ENCODE results near the gene PIK3R3.
"Not testable (repeated sequence)": the region's sequence is repeated elsewhere in the genome, so short reads cannot be mapped to it uniquely, and the experiment has no call there.

The PIK3R3 gene

GRCh38 chr1:46097149-46097472, 35.3 kb downstream of the PIK3R3 start:
- Histone ChIP-seq H3K4me1 (ENCODE audit: insufficient read depth, low read length) (no peaks in the 10 kb centered on the region), H3K9me3 (ENCODE audit: insufficient read depth, low read depth, low read length) (no peaks in the 10 kb centered on the region), H3K27me3 (ENCODE audit: insufficient read depth, low read length) (no peaks in the 10 kb centered on the region), H3K36me3 (ENCODE audit: insufficient read depth, low read depth, low read length) (no peaks in the 10 kb centered on the region), H3K27ac (ENCODE audit: low read length) (no peak overlapping the region), H3K9ac (ENCODE audit: low read depth, low read length) (no peak overlapping the region), H3K4me3 (ENCODE audit: low read length) (no peak overlapping the region)

DNA sequence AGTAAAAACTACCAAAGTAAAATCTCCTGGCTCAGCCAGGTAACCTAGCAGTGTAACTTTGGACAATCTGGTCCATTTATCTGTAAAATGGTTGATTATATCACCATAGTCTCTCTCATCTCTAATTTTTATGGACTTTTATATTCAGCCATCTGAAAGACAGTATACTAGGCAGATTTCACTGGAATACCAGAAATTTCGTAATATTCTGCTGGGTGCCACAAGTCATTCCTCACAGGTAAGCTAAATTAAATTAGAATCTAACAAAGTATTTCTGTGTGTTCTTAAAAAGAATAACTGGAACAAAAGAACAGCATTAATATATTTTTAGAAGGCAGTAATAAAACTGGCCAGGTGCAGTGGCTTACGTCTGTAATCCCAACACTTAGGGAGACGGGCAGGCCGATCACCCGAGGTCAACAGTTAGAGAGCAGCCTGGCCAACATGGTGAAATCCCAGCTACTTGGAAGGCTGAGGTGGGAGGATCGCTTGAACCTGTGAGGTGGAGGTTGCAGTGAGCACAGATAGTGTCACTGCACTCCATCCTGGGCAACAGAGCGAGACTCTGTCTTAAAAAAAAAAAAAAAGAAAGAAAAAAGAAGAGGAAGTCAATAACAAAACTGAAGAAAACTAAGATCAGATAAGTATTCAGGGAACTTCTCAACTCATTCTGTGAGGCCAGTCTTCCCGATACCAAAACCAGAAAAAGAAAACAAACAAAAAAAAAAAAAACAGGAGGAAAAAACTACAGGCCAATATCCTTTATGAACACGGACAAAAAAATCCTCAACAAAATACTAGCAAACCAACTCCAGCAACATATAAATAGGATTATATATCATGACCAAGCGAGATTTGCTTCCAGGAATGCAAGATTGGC, 35.9 kb downstream of the PIK3R3 start:
- no peak overlapping the region for H3K9ac ChIP-seq (ENCODE audit: low read depth, low read length)
- no peak overlapping the region for H3K27ac ChIP-seq (ENCODE audit: low read length)
- no peaks in the 10 kb centered on the region for H3K9me3 ChIP-seq (ENCODE audit: insufficient read depth, low read depth, low read length)
- H3K4me3 ChIP-seq (ENCODE audit: low read length) = no peak overlapping the region
- no peaks in the 10 kb centered on the region for H3K4me1 ChIP-seq (ENCODE audit: insufficient read depth, low read length)
- H3K36me3 ChIP-seq (ENCODE audit: insufficient read depth, low read depth, low read length) = no peaks in the 10 kb centered on the region
- no peaks in the 10 kb centered on the region for H3K27me3 ChIP-seq (ENCODE audit: insufficient read depth, low read length)

DNA sequence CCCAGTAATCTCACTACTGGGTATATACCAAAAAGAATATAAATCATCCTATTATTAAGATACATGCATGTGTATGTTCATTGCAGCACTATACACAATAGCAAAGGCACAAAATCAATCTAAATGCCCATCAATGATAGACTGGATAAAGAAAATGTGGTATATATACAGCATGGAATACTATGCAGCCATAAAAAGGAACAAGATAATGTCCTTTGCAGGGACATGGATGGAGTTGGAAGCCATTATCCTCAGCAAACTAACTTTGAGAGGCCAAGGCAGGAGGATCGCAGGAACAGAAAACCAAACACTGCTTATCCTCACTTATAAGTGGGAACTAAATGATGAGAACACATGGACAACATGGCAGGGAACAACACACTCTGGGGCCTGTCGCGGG, 37.3 kb downstream of the PIK3R3 start:
- not testable (repeated sequence) for H3K4me3 ChIP-seq (ENCODE audit: low read length); H3K9me3 ChIP-seq (ENCODE audit: insufficient read depth, low read depth, low read length); H3K27ac ChIP-seq (ENCODE audit: low read length); H3K4me1 ChIP-seq (ENCODE audit: insufficient read depth, low read length); H3K36me3 ChIP-seq (ENCODE audit: insufficient read depth, low read depth, low read length); H3K27me3 ChIP-seq (ENCODE audit: insufficient read depth, low read length); H3K9ac ChIP-seq (ENCODE audit: low read depth, low read length)

GRCh38 chr1:46094471-46095005, 37.9 kb downstream of the PIK3R3 start:
- Histone ChIP-seq H3K9ac (ENCODE audit: low read depth, low read length) (no peak overlapping the region), H3K4me1 (ENCODE audit: insufficient read depth, low read length) (no peaks in the 10 kb centered on the region), H3K9me3 (ENCODE audit: insufficient read depth, low read depth, low read length) (no peaks in the 10 kb centered on the region), H3K36me3 (ENCODE audit: insufficient read depth, low read depth, low read length) (no peaks in the 10 kb centered on the region), H3K4me3 (ENCODE audit: low read length) (no peak overlapping the region), H3K27ac (ENCODE audit: low read length) (no peak overlapping the region), H3K27me3 (ENCODE audit: insufficient read depth, low read length) (no peaks in the 10 kb centered on the region)

DNA sequence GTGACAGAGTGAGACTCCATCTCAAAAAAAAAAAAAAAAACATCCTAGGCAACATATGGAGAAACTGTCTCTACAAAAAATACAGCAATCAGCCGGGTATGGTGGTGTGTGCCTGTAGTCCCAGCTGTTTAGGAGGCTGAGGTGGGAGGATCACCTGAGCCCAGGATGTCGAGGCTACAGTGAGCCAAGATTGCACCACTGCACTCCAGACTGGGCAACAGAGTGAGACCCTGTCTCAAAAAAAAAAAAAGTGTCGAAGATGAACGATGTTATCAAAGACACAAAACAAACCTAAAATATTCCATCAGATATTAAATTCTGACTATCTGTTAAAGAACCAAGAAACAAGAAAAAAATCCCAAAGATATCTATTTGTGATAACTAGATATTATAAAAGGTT, 38.6 kb downstream of the PIK3R3 start:
- H3K27ac ChIP-seq (ENCODE audit: low read length); H3K36me3 ChIP-seq (ENCODE audit: insufficient read depth, low read depth, low read length); H3K9ac ChIP-seq (ENCODE audit: low read depth, low read length); H3K27me3 ChIP-seq (ENCODE audit: insufficient read depth, low read length); H3K4me3 ChIP-seq (ENCODE audit: low read length); H3K9me3 ChIP-seq (ENCODE audit: insufficient read depth, low read depth, low read length); H3K4me1 ChIP-seq (ENCODE audit: insufficient read depth, low read length): not testable (repeated sequence)

DNA sequence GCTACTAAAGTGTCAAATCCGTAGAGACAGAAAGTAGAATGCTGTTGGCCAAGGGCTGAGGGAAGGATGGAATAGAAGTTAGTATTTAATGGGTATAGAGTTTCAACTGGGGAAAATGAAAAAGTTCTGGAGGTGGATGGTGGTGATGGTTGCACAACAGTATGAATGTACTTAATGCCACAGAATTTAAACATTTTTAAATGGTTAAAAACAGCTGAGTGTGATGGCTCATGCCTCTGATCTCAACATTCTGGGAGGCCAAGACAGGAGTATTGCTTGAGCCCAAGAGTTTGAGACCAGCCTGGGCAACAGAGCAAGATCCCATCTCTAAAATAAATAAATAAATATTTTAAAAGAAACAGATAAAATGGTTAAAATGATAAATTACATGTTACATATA, 44.5 kb downstream of the PIK3R3 start:
- Histone ChIP-seq H3K4me3 (ENCODE audit: low read length) (no peak overlapping the region), H3K4me1 (ENCODE audit: insufficient read depth, low read length) (no peaks in the 10 kb centered on the region), H3K9me3 (ENCODE audit: insufficient read depth, low read depth, low read length) (no peaks in the 10 kb centered on the region), H3K27ac (ENCODE audit: low read length) (no peak overlapping the region), H3K36me3 (ENCODE audit: insufficient read depth, low read depth, low read length) (no peaks in the 10 kb centered on the region), H3K9ac (ENCODE audit: low read depth, low read length) (no peak overlapping the region), H3K27me3 (ENCODE audit: insufficient read depth, low read length) (no peaks in the 10 kb centered on the region)

DNA sequence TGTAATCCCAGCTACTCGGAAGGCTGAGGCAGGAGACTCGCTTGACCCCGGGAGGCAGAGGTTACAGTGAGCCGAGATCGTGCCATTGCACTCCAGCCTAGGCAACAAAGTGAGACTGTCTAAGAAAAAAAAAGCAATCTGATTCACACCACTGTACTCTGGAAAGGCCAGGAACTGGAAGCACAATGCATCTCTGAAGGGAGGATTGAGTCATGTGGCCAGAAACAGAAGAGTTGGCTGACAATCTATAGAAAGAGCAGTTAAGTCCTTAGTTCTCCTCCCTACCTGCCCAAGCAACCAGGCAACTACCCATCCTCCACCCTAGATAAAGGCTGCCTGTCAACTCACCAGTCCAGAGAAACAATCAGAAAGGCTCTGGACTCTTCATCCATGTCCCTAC, 45.9 kb downstream of the PIK3R3 start:
- Histone ChIP-seq H3K27ac (ENCODE audit: low read length) (no peak overlapping the region), H3K36me3 (ENCODE audit: insufficient read depth, low read depth, low read length) (no peaks in the 10 kb centered on the region)

GRCh38 chr1:46084553-46085451, 47.6 kb downstream of the PIK3R3 start:
- Histone ChIP-seq H3K36me3 (ENCODE audit: insufficient read depth, low read depth, low read length) (no peaks in the 10 kb centered on the region), H3K27ac (ENCODE audit: low read length) (no peak overlapping the region), H3K9ac (ENCODE audit: low read depth, low read length) (no peak overlapping the region), H3K4me3 (ENCODE audit: low read length) (no peak overlapping the region), H3K27me3 (ENCODE audit: insufficient read depth, low read length) (no peaks in the 10 kb centered on the region), H3K4me1 (ENCODE audit: insufficient read depth, low read length) (no peaks in the 10 kb centered on the region), H3K9me3 (ENCODE audit: insufficient read depth, low read depth, low read length) (no peaks in the 10 kb centered on the region)

More for the DNA sequence above, 45.9 kb downstream of the PIK3R3 start:
- no peaks in the 10 kb centered on the region for H3K27me3 ChIP-seq (ENCODE audit: insufficient read depth, low read length)
- no peak overlapping the region for H3K4me3 ChIP-seq (ENCODE audit: low read length)
- H3K9ac ChIP-seq (ENCODE audit: low read depth, low read length) = no peak overlapping the region
- H3K4me1 ChIP-seq (ENCODE audit: insufficient read depth, low read length) = no peaks in the 10 kb centered on the region
- H3K9me3 ChIP-seq (ENCODE audit: insufficient read depth, low read depth, low read length) = no peaks in the 10 kb centered on the region

DNA sequence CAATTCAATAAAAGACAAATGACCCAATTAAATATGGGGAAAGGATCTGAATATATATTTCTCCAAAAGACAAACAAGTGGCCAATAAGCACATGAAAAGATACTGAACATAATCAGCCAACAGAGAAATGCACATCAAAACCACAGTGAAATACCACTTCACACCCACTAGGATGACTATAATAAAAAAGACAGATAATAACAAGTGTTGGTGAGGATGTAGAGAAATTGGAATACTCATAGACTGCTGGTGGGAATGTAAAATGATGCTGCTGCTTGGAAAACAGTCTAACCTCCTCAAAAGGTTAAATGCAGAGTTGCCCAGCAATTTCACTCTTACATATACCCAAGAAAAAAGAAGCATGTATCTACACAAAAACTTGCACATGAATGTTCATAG, 48.9 kb downstream of the PIK3R3 start:
- Histone ChIP-seq H3K27ac (ENCODE audit: low read length) (no peak overlapping the region), H3K4me1 (ENCODE audit: insufficient read depth, low read length) (no peaks in the 10 kb centered on the region), H3K9me3 (ENCODE audit: insufficient read depth, low read depth, low read length) (no peaks in the 10 kb centered on the region), H3K27me3 (ENCODE audit: insufficient read depth, low read length) (no peaks in the 10 kb centered on the region), H3K9ac (ENCODE audit: low read depth, low read length) (no peak overlapping the region), H3K4me3 (ENCODE audit: low read length) (no peak overlapping the region), H3K36me3 (ENCODE audit: insufficient read depth, low read depth, low read length) (no peaks in the 10 kb centered on the region)

DNA sequence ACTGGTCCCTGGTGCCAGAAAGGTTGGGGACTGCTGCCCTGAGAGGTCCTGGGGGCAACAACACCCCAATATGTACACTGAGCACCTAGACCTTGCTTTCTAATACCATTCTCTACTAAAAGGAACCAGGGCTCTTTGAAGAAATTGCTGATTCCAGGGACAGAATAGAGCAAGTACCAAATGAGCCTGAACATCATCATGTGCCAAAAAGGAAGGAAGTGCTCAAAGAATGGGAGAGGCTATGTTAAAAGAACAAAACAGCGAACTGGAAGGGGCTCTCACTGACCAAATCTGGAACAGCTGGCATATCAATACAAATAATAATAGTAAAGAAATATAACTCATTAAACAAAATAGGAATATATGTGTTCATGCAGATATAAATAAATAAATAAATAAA, 50.8 kb downstream of the PIK3R3 start:
- no peaks in the 10 kb centered on the region for H3K4me1 ChIP-seq (ENCODE audit: insufficient read depth, low read length)
- no peaks in the 10 kb centered on the region for H3K9me3 ChIP-seq (ENCODE audit: insufficient read depth, low read depth, low read length)
- H3K27me3 ChIP-seq (ENCODE audit: insufficient read depth, low read length) = no peaks in the 10 kb centered on the region
- H3K36me3 ChIP-seq (ENCODE audit: insufficient read depth, low read depth, low read length) = peaks cover 4% of the 10 kb centered on the region; the same call in 1 of the 2 replicates
- H3K9ac ChIP-seq (ENCODE audit: low read depth, low read length) = no peak overlapping the region
- H3K4me3 ChIP-seq (ENCODE audit: low read length) = no peak overlapping the region
- no peak overlapping the region for H3K27ac ChIP-seq (ENCODE audit: low read length)

DNA sequence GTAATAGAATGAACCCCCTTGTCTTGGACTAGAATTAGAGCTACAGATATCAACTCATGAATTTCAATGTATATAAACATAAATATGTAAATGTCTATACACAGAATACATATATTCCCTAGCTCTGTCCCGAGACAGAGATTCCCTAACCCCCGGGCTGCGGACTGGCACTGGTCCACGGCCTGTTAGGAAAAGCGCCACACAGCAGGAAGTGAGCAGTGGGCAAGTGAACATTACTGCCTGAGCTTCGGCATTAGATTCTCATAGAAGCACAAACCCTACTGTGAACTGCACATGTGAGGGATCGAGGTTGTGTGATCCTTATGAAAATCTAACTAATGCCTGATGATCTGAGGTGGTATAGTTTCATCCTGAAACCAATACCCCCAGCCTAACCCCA, 51.2 kb downstream of the PIK3R3 start:
- no peaks in the 10 kb centered on the region for H3K9me3 ChIP-seq (ENCODE audit: insufficient read depth, low read depth, low read length)
- H3K9ac ChIP-seq (ENCODE audit: low read depth, low read length) = no peak overlapping the region
- H3K4me3 ChIP-seq (ENCODE audit: low read length) = no peak overlapping the region
- H3K27me3 ChIP-seq (ENCODE audit: insufficient read depth, low read length) = no peaks in the 10 kb centered on the region
- peaks cover 4% of the 10 kb centered on the region; the same call in 1 of the 2 replicates for H3K36me3 ChIP-seq (ENCODE audit: insufficient read depth, low read depth, low read length)
- H3K4me1 ChIP-seq (ENCODE audit: insufficient read depth, low read length) = no peaks in the 10 kb centered on the region
- H3K27ac ChIP-seq (ENCODE audit: low read length) = no peak overlapping the region

DNA sequence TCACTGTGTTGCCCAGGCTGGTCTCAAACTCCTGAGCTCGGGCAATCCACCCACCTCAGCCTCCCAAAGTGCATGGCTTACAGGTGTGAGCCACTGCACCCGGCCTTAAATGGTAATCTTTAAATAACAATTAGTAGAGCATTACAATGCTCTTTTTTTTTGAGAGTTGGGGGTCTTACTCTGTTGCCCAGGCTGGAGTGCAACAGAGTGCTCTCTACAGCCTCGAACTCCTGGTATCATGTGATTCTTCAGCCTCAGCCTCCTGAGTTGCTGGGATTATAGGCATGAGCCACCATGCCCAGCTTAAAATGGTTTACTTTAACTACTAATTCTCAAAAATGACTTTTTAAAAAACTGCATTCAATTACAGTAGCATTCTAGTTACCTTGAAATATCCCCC, 52.2 kb downstream of the PIK3R3 start:
- H3K9ac ChIP-seq (ENCODE audit: low read depth, low read length) = no peak overlapping the region
- peaks cover 12% of the 10 kb centered on the region; the same call in 1 of the 2 replicates for H3K36me3 ChIP-seq (ENCODE audit: insufficient read depth, low read depth, low read length)
- no peak overlapping the region for H3K4me3 ChIP-seq (ENCODE audit: low read length)
- H3K4me1 ChIP-seq (ENCODE audit: insufficient read depth, low read length) = no peaks in the 10 kb centered on the region
- H3K27ac ChIP-seq (ENCODE audit: low read length) = no peak overlapping the region
- H3K9me3 ChIP-seq (ENCODE audit: insufficient read depth, low read depth, low read length) = no peaks in the 10 kb centered on the region
- H3K27me3 ChIP-seq (ENCODE audit: insufficient read depth, low read length) = no peaks in the 10 kb centered on the region

All from iPS-20b (cell line).